ENCODE data around the gene SLC44A4. TPM values are rescaled to one million over a fixed set of nuclear protein-coding genes. Genes with fewer than 3 reads are reported as not detected.

Gene SLC44A4
- total RNA-seq, 1 experiment from 2014 or later: 3.8 TPM

DNA sequence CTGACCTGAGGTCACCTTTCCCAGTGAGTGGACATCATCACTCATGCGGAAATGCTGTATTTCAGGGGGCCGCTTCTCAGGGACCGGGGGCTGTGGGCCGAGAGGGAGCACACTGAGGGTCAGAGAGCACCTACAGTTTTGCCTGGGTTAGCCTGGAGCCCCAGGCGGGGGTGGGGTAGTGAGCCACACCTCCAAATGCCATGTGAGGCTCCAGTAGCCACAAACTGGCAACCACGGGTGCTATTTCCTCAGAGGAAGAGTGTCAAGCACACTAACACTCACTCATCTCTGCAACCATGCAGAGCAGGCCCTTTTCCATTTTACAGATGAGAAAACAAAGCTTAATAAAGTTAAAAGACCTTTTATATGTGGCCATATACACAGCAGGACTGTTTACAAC lies 14.0 kb upstream of the SLC44A4 start:
- Histone ChIP-seq H4K20me1 (ENCODE audit: control insufficient read depth, insufficient read depth, insufficient read length) (no peaks in the 10 kb centered on the region), H3K4me1 (ENCODE audit: insufficient read depth, low read length) (no peaks in the 10 kb centered on the region), H3K4ac (ENCODE audit: low read depth, low read length) (no peak overlapping the region), H2BK15ac (ENCODE audit: low read depth, low read length) (no peak overlapping the region), H3K14ac (ENCODE audit: insufficient read depth, low read length) (no peak overlapping the region), H3K23ac (ENCODE audit: insufficient read length, low read depth, low read length) (no peak overlapping the region), H3K23me2 (ENCODE audit: insufficient read length, low read depth, low read length, poor library complexity, severe bottlenecking) (peaks cover 5% of the 10 kb centered on the region), H2BK5ac (ENCODE audit: insufficient read length, low read length) (no peak overlapping the region), H3K27ac (ENCODE audit: insufficient read length, low read depth, low read length) (no peak overlapping the region), H4K5ac (ENCODE audit: insufficient read length, low read depth, low read length) (no peak overlapping the region), H3K9me3 (ENCODE audit: control insufficient read depth, low read depth, low read length) (no peaks in the 10 kb centered on the region), H3K18ac (ENCODE audit: insufficient read length, low read depth, low read length) (no peak overlapping the region), H3T11ph (ENCODE audit: low read length) (no peak overlapping the region), H2BK12ac (ENCODE audit: insufficient read length, low read depth, low read length) (no peak overlapping the region), H4K8ac (replicated peaks; ENCODE audit: insufficient read length, low read depth, low read length) (no peak overlapping the region), H2BK120ac (ENCODE audit: low read depth, low read length, poor library complexity, severe bottlenecking) (no peak overlapping the region), H3K79me1 (ENCODE audit: insufficient read depth, low read depth, low read length, poor library complexity, severe bottlenecking) (no peaks in the 10 kb centered on the region), H4K91ac (ENCODE audit: insufficient read length, low read depth, low read length) (no peak overlapping the region), H2AFZ (ENCODE audit: low read length) (no peak overlapping the region), H3K56ac (ENCODE audit: insufficient read length, low read depth, low read length) (no peak overlapping the region), H2BK20ac (ENCODE audit: low read depth, low read length, poor library complexity, severe bottlenecking) (no peak overlapping the region), H3K9ac (ENCODE audit: extremely low read depth, insufficient read length, low read length) (no peak overlapping the region), H3K79me2 (ENCODE audit: insufficient read depth, low read length) (no peaks in the 10 kb centered on the region; the same call in 1 of the 2 replicates), H3K4me2 (ENCODE audit: insufficient read depth, insufficient read length, low read length) (no peak overlapping the region), H2AK5ac (ENCODE audit: insufficient read length, low read length) (no peak overlapping the region), H3K27me3 (ENCODE audit: insufficient read depth, low read length) (no peaks in the 10 kb centered on the region)
- TF ChIP-seq, protein P1, sequence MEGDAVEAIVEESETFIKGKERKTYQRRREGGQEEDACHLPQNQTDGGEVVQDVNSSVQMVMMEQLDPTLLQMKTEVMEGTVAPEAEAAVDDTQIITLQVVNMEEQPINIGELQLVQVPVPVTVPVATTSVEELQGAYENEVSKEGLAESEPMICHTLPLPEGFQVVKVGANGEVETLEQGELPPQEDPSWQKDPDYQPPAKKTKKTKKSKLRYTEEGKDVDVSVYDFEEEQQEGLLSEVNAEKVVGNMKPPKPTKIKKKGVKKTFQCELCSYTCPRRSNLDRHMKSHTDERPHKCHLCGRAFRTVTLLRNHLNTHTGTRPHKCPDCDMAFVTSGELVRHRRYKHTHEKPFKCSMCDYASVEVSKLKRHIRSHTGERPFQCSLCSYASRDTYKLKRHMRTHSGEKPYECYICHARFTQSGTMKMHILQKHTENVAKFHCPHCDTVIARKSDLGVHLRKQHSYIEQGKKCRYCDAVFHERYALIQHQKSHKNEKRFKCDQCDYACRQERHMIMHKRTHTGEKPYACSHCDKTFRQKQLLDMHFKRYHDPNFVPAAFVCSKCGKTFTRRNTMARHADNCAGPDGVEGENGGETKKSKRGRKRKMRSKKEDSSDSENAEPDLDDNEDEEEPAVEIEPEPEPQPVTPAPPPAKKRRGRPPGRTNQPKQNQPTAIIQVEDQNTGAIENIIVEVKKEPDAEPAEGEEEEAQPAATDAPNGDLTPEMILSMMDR (conservative IDR thresholded peaks at IDR 0.05): no peak
- Mint-ChIP-seq H3K27ac (no peak overlapping the region), H3K4me3 (no peak overlapping the region), H3K27me3 (ENCODE audit: low read depth) (no peaks in the 10 kb centered on the region), H3K36me3 (ENCODE audit: insufficient read depth in 1 of 3, low read depth in 3 of 3) (peaks cover 52 to 83% (median 79%) of the 10 kb centered on the region in 3 experiments), H3K4me1 (peaks cover 5% of the 10 kb centered on the region in 2 experiments; a peak in 3 of 4 replicates), H3K9me3 (no peaks in the 10 kb centered on the region)
- no peak for DNase-seq
- WGBS (ENCODE audit: extremely low coverage, insufficient read length, low lambda C conversion rate): no CpG with 5 or more reads among the region's 6 CpGs
